Measurements from ENCODE around the gene SGCE.

SGCE gene

DNA sequence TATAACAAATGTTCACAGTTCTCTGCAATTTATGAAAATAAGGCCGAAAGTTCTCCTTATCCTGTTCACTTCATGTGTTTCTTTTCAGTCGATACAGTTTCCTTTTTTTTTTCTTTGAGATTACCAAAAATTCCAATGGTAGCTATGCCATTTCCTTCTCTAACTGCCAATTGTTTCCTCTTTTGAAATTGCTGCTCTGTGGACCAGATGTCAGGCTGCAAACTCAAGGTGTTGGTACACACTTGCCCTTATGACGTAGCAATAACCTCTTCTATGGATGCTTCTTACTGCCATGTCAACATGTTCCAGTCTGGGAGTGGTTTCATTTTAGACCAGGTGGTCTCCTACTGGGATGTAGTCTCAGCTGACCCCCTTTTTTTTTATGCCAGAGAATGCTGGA lies 93.4 kb downstream of the SGCE start:
- DNase-seq = no peak

DNA sequence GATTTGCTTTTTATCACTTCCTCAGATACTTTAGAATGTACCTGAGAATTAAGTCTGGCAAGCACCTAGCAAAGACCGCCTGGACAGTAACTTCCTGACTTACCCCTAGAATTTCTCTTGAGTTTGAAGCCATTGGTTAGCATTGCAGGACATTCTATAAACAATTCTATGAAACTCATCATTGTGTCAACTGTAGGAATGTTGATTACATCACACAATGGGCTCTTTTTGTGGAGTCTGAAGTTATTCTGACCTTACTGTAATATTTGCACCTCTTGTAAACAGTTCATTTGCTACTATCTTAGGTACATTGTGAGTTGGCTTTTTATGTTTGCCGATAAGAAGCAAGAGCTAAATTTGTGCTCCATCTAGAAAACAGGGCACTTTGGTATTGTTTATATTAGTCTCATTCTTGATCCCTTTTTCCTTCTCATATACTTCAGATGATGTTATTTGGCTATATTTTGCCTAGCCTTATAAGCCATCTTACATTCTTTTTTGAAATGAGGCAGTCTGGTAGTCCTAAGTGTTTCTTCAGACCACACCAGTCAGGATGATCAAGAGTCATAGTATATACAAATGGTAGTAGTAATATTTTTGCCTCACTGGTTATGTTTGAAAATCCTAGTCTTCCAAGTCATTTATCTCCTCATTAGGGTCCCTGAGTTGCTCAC lies 94.0 kb downstream of the SGCE start:
- DNase-seq = no peak

DNA sequence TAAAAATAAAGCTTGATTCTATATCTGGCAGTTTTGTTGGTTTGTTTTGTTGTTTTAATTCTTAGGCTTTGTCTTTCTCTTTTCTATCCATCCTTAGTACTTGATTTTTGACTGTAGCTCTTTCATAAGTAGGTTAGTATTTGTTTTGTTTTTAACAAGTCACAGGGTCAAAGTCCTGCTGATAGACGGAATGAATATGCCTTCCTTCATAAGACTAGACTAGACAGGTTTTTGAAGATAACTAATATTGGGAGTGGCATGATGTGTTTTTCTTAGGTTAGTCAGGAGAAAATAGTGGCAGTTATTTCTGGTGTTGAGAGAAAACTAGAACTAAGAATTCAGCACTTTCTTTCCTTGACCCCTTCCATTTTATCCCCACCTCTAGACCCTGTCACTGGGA lies 96.0 kb downstream of the SGCE start:
- no peak for DNase-seq

- DNase-seq = no peak
These were observed 98.7 kb downstream of the SGCE start for GRCh38 chr7:94557215-94557614.

GRCh38 chr7:94556028-94556427 lies 99.9 kb downstream of the SGCE start:
- no peak for DNase-seq

- DNase-seq = no peak
These were observed 108.8 kb downstream of the SGCE start for GRCh38 chr7:94547126-94547525.

- DNase-seq = no peak
These were observed 115.5 kb downstream of the SGCE start for GRCh38 chr7:94540428-94540827.
